ENCODE results near the gene TMEM114.

The TMEM114 gene

GRCh38 chr16:8547762-8548161, 42.5 kb downstream of the TMEM114 start:
- no peak for DNase-seq

DNA sequence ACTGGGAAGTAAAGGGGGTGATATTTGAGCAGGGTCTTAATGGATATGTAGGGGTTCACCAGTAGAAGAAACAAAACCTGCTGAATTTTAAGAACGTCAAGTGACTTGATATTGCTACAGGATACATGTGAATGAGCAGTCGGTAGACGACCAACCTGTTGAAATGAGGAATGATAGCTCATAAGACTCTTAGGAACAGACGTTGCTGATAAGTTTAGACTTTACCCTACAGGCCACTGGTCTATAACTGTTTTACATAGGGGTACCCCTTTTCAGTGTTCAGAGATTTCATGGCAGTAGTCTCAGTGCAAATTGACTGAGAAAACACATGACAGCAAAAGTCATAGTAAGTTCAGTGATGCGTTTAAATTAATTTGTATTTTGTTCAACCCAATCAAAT, 45.9 kb downstream of the TMEM114 start:
- DNase-seq = no peak

DNA sequence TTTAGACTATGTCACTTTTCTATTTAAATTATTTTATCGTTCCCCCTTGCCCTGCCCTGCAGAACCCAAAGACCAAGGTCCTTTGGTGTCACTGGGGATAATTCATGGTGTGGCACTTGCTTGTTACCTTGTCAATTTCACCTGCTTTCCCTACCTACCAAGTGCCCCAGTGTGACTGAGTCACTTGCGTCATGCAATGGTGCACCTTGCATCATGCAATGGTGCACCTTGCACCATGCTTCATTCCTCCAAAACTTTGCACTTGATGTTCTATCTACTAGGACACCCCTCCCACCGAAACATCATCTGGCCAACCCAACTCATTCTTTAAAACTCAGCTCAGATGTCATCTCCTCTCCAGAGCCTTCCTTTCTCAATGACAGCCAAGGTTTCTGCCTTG, 47.1 kb downstream of the TMEM114 start:
- DNase-seq = no peak

DNA sequence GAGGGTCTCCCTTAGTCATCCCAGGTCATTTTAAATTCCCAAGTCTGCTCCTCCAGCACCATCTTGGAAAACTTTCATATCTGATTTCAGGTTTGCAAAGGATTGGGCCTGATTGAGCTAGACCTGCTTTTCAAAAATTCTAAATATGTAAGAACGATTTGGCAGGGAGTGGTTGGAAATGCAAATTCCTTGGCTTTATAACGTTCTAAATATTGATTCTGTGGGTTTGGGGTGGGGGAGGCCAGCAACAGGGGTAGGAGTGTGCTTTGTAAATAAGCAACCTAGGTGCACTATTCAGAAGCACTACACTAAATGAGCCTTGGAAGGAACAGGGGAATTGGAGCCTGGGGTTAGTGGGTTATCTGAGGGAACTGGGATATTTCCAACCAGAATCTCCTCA, 47.9 kb downstream of the TMEM114 start:
- DNase-seq = no peak

GRCh38 chr16:8541868-8542267, 48.4 kb downstream of the TMEM114 start:
- DNase-seq = no peak

DNA sequence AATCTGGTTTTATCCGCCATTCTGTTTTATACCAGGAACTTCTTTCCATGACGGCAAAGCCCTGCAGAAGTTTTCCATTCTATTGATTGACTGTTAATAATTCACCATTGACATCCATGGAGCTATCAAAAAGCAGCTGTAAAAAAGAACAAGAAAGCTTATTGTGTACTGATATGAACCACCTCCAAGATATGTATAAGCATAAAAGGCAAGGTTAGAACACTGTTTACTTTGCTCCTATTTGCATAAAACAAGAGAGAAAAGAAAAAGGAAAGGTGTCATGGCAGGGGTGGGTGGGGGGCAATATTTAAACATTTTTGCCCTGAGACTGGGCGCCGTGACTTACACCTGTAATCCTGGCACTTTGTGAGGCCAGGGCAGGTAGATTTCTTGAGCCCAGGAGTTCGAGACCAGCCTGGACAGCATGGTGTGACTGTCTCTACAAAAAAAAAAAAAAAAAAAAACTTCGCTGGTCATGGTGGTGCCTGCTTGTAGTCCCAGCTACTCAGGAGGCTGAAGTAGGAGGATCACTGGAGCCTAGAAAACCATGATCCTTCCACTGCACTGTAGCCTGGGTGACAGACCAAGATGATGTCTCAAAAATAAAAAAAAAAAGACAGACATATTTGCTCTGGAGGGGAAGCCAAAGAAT, 52.5 kb downstream of the TMEM114 start:
- no peak for DNase-seq

DNA sequence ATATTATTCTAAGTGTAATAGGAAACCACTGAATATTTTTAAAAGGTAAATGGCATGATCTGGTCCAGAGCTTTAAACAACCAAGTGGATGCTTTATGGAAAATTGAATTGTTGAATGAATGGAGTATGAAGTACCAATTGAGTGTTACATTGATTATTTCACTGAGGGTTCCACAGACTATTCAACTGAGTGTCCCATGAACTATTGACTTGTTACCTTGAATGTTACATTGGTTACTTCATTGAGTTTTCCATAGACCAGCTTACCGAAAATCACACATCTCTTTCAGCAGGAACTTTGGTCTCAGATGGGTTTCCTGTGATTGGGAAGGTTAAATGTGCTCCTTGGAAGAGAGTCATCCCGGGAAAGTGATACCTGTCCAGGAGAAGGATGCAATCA, 56.8 kb downstream of the TMEM114 start:
- no peak for DNase-seq

- no peak for DNase-seq
Measured at GRCh38 chr16:8530752-8531384, 59.4 kb downstream of the TMEM114 start.

DNA sequence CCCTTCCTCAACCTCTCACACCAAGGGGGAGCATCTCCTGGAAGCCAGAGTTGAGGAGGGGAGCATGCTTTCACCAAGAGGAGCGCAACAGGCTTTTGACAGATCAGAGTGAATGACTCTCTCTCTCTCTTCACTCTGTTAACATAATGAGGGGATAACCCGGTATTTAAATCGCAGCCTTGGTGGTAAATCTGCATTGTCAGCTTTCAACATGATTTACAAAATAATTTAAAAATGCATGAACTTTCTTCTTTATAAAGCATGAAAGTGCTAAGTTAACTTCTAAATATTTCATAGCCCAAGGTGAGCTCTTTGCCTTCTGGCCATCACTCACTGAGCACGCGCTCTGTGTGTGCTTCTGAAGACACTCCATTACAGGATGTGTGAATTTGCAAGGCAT, 61.8 kb downstream of the TMEM114 start:
- no peak for DNase-seq

DNA sequence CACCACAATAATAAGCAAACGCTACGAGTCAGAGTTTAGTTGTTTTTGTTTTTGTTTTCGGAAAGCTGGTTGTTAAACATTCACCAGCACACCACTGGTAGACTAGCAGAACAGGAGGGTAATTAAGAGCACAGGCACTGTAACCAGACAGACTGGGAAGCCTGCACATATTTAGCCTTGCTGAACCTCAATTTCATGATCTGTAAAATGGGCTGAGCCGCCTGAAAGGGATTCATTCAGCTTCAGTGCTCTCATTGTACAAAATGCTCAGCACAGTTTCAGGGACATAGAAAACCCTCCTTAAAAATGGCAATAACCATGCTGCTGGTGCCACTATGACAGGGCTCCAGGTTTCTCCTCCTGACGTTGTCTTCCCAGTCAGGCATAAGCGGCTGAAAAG, 66.4 kb downstream of the TMEM114 start:
- DNase-seq = no peak

DNA sequence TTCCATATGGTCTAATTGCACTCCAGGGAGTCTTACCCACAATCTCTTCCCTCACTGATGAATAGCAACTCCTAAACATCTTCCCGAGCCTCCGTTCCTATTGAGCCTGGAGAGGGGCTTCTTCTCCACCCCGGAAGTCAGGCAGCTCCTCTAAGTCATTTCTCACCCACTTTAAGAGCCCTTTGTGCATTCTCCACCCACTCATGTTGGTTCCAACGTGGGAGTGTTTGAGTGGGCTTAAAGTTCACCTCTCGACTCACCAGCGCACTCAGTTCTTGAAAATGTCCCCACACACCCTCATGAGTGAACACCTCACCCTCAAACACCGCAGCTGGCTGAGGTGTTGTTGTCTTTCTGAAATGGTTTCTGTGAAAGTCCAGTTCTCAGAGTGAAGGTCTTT, 67.6 kb downstream of the TMEM114 start:
- peak in 2 of 4 experiments; percentile 10 to 21 for DNase-seq

- no peak for DNase-seq
Measured at GRCh38 chr16:8519643-8520042, 70.7 kb downstream of the TMEM114 start.
